RWPE2 (cell line): ENCODE data around the gene WDR48.

Experiments
- ATAC-seq: fragments of 200-7000 bp; cut with Tn5 transposase; 3 replicates; pipeline ENCODE4 v1.9.1; 2021; ENCODE audit warnings: low read depth
- DNase-seq: peaks from one replicate; pipeline ENCODE4 v3.0.0-alpha.2; 2020; ENCODE audit warnings: low spot score
- H3K27ac ChIP-seq: fragments of 450-650 bp; 2 replicates; pipeline ENCODE4 v1.5.1; 2017; ENCODE audit warnings: mild to moderate bottlenecking; ENCODE audit not compliant: poor library complexity, severe bottlenecking
- H3K27me3 ChIP-seq: fragments of 250-450 bp; sonication (Bioruptor Pico); 2 replicates; pipeline ENCODE4 v1.5.1; 2021; ENCODE audit warnings: mild to moderate bottlenecking, moderate library complexity; ENCODE audit not compliant: insufficient read depth, poor library complexity, severe bottlenecking
- H3K36me3 ChIP-seq: fragments of 250-450 bp; sonication (Bioruptor Pico); 2 replicates; pipeline ENCODE4 v1.5.1; 2020; ENCODE audit warnings: low read depth, mild to moderate bottlenecking, moderate library complexity
- H3K4me1 ChIP-seq: fragments of 250-450 bp; sonication (Bioruptor Pico); 2 replicates; pipeline ENCODE4 v1.5.1; 2021; ENCODE audit warnings: mild to moderate bottlenecking, moderate library complexity; ENCODE audit not compliant: insufficient read depth, poor library complexity, severe bottlenecking
- H3K4me3 ChIP-seq: fragments of 250-450 bp; sonication (Bioruptor Pico); 2 replicates; pipeline ENCODE4 v1.5.1; 2021; ENCODE audit warnings: mild to moderate bottlenecking, moderate library complexity; ENCODE audit not compliant: severe bottlenecking
- H3K9me3 ChIP-seq: fragments of 250-450 bp; sonication (Bioruptor Pico); 2 replicates; pipeline ENCODE4 v1.5.1; 2021; ENCODE audit warnings: mild to moderate bottlenecking, moderate library complexity; ENCODE audit not compliant: severe bottlenecking
- CTCF ChIP-seq: fragments of 450-650 bp; IDR thresholded peaks from one replicate; pipeline ENCODE4 v1.5.1; 2017; ENCODE audit warnings: mild to moderate bottlenecking, moderate library complexity; ENCODE audit not compliant: poor library complexity, severe bottlenecking

The WDR48 gene

GRCh38 chr3:39107388-39108199 is 55.8 kb downstream of the WDR48 start, which contains the start of the genes GORASP1 and TTC21A:
Gene GORASP1, minus strand, starts transcription at chr3:39107627. Its CDS starts 86 bp downstream, at chr3:39107541.
Gene TTC21A, plus strand, starts transcription at chr3:39107680. Its CDS starts 158 bp downstream, at chr3:39107838.
- ATAC-seq = peak; percentile 82
- Histone ChIP-seq H3K27me3 (no peaks in the 10 kb centered on the region), H3K4me1 (peaks cover 14% of the 10 kb centered on the region), H3K27ac (peak within 1 kb of the TSS; percentile 65), H3K4me3 (peak within 1 kb of the TSS; percentile 84), H3K9me3 (no peaks in the 10 kb centered on the region), H3K36me3 (no peaks in the 10 kb centered on the region)
- no peak for TF ChIP-seq CTCF
- DNase-seq = no peak

GRCh38 chr3:39108200-39108710 is 56.4 kb downstream of the WDR48 start:
- DNase-seq = no peak
- TF ChIP-seq CTCF = no peak
- H3K4me3 ChIP-seq = peak overlapping the region; percentile 84
- no peaks in the 10 kb centered on the region for H3K27me3 ChIP-seq
- peaks cover 14% of the 10 kb centered on the region for H3K4me1 ChIP-seq
- no peaks in the 10 kb centered on the region for H3K9me3 ChIP-seq
- H3K36me3 ChIP-seq = no peaks in the 10 kb centered on the region
- ATAC-seq = no peak
- H3K27ac ChIP-seq = no peak overlapping the region

- no peak for ATAC-seq
- Histone ChIP-seq H3K27me3 (no peaks in the 10 kb centered on the region), H3K9me3 (no peaks in the 10 kb centered on the region), H3K4me1 (peaks cover 14% of the 10 kb centered on the region), H3K4me3 (no peak overlapping the region), H3K27ac (no peak overlapping the region), H3K36me3 (no peaks in the 10 kb centered on the region)
- no peak for TF ChIP-seq CTCF
- DNase-seq = no peak
These were observed 57.3 kb downstream of the WDR48 start for GRCh38 chr3:39109086-39109485.

- no peak overlapping the region for H3K27ac ChIP-seq
- no peaks in the 10 kb centered on the region for H3K27me3 ChIP-seq
- H3K9me3 ChIP-seq = no peaks in the 10 kb centered on the region
- no peak overlapping the region for H3K4me3 ChIP-seq
- no peak for ATAC-seq
- TF ChIP-seq CTCF = no peak
- DNase-seq = no peak
- no peaks in the 10 kb centered on the region for H3K36me3 ChIP-seq
- peaks cover 14% of the 10 kb centered on the region for H3K4me1 ChIP-seq
These were observed 58.3 kb downstream of the WDR48 start for GRCh38 chr3:39110041-39110639.
